ENCODE data around the gene ACTA1.

- TF ChIP-seq SUZ12 (IDR thresholded peaks at IDR 0.05; ENCODE audit: extremely low read depth, insufficient read depth, insufficient read length) (peak; percentile 72), YY1 (IDR thresholded peaks at IDR 0.05; ENCODE audit: insufficient read depth, insufficient read length) (no peak), ZNF274 (IDR thresholded peaks at IDR 0.05; ENCODE audit: low read depth, low read length) (no peak)
These were observed at the start of gene ACTA1 for GRCh38 chr1:229434005-229434640.
